Measurements from ENCODE around the gene DBH.

Gene DBH

GRCh38 chr9:133642708-133643361 is 6.7 kb downstream of the DBH start:
- DNase-seq (ENCODE audit: low read depth in 2 of 3, low spot score in 2 of 3), result no peak

DNA sequence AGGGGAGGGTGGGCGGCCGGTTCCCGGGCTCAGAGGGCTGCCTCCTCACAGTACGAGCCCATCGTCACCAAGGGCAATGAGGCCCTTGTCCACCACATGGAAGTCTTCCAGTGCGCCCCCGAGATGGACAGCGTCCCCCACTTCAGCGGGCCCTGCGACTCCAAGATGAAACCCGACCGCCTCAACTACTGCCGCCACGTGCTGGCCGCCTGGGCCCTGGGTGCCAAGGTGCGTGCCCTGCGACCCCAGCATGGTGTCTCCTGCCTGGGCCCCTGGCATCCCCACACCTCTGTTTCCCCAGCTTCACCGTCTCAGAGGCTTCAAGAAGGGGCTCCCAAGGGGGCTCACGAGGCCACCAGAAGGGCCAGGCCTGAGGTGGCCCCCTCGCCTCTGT is 7.2 kb downstream of the DBH start:
- no peak for DNase-seq (ENCODE audit: low read depth in 2 of 3, low spot score in 2 of 3)

DNA sequence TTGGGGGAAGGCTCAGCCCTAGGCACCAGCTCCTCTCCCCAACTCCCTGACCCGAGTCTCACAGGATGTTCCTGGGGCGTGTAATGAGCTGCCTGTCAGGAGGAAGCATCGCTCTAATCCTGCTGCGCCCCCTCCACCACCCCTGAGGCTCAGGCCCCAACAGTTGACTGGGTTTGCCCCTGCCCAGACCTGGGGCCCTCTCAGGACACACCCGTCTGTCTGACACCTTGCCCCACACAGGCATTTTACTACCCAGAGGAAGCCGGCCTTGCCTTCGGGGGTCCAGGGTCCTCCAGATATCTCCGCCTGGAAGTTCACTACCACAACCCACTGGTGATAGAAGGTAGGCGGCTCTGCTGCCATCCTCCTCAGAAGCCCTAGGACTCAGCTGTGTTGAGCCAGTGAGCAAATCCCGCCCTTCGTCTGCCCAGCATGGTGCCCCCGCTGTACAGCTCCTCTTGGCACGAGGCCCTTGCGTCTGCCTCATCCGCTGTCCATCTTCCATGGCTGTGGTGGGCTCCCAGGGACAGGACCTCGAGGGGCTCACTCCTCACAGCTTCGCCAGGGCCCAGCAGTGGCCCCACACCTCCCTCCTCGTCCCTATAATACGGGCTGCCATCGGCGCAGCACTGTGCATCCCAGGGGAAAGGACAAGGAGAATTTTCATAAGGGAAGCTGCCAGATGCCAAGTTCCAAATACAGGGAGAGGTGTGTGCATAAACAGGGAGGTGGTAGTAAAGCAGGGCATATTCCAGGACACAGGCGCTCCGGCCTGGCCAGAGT is 8.0 kb downstream of the DBH start:
- DNase-seq (ENCODE audit: low read depth in 2 of 3, low spot score in 2 of 3), result no peak

DNA sequence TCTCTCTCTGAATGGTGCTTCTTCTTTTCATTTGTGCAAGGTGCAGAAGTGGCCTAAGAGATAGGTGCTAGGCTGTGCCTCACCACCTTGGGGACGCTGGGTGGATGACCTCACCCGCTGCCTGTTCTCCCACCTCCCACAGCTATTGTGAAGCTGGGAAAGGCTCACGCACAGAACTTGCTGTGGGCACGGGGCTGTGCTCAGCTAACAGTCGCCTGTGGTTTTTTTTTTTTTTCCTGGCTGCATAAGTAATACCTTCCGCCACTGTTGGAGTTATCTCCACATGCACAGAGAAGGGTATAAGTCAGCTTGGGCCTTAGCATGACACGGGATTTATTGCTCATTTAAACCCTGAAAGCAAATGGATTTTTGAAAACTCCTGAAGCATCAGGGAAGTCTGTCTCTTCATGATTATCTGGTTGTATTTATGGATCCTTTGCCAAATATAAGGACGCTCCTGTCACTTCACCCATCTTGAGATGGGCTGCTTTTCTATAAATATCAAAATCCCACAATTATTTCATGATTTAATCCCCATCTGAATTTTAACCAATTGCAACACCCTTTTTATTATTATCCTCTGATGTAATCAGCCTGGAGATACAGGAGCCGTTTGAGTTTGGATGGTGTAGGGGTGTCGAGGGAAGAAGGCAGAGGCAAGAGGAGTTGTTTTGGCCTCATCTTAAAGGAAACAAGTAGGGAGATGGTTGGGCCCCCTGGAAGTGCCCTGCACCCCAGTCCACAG is 9.0 kb downstream of the DBH start:
- no peak for DNase-seq (ENCODE audit: low read depth in 2 of 3, low spot score in 2 of 3)

- no peak for DNase-seq (ENCODE audit: low read depth in 2 of 3, low spot score in 2 of 3)
Observed at GRCh38 chr9:133647148-133647547, 11.0 kb downstream of the DBH start.

DNA sequence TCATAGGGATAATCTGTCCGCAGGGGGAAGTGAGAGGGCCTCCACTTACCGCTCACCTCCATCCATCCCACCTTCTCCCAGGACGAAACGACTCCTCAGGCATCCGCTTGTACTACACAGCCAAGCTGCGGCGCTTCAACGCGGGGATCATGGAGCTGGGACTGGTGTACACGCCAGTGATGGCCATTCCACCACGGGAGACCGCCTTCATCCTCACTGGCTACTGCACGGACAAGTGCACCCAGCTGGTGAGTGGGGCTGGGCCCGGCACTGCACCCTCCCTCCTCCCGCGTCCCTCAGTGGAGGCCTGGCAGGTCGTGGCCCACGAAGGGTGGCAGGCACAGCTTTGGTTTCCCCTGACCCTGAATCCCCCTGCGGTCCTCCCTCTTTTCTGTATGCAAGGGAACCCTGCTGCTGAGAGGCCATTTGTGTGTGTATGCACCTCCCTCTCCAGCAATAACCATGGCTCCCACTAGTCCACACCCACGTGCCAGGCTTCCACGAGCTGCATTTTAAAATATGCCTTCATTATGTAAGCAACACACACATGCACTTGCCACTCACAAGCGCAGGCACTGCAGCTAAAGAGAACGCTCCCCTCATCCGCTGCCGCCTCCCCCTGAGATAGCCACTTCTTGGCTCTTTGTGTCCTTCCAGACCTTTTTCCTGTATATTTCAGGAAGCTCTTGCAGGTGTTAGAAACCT is 11.8 kb downstream of the DBH start:
- DNase-seq (ENCODE audit: low read depth in 2 of 3, low spot score in 2 of 3), result no peak

DNA sequence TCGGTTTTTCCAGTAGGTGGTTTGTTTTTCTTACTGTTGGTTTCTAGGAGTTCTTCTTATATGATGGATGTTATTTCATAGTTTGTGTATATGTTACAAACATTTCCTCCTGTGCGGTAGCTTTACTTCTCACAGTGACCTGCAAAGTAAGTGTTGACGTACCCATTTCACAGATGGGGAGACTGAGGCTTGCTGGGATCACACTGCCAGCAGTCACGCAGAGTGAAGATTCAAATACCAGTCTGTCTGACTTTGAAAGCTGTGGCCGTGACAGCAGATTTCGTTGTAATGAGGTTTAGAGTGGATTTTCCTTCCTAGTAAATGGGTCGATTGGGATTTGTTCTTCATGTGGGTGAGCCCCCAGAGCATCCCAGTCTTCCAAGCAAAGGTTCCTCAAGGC is 13.0 kb downstream of the DBH start:
- DNase-seq (ENCODE audit: low read depth in 2 of 3, low spot score in 2 of 3), result no peak

DNA sequence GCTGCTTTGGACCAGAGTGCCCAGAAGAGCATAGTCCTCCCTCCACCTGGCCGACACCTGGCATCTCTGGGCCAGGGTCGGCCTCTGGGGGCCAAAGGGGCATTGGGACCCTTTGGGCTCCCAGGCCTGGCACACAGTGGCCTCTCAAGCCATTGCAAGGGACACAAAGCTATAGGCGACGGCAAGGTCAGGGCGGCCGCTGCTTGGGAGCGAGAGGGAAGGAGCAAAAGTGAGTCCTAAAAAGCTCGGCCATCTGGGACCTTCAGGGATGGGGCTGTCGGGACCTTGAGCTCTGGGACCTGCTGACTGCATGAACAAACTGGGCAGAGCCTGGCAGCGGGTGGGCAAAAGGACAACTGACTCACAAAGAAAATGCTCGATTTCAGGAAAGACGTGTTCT is 13.9 kb downstream of the DBH start:
- no peak for DNase-seq (ENCODE audit: low read depth in 2 of 3, low spot score in 2 of 3)

DNA sequence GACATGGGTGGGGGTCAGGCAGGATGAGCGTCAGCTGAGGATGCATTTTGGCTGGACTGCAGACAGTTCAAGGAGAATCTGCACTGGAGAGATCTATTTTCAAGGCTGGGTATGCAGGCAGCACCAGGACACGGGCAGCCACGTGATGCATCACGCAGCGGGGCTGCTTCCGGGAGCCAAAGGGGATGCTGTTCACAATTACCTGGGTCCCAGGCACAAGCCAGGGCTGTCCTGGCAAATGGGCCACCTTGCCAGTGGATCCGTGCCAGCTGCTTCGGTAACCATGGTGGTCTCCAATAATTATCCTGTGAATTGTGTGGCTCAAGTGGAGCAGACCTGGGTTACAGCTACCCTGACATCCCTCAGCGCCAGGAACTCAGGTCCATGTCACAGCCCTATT is 17.5 kb downstream of the DBH start:
- DNase-seq (ENCODE audit: low read depth in 2 of 3, low spot score in 2 of 3), result no peak

GRCh38 chr9:133654736-133655657 is 18.8 kb downstream of the DBH start:
- DNase-seq (ENCODE audit: low read depth in 2 of 3, low spot score in 2 of 3), result no peak

DNA sequence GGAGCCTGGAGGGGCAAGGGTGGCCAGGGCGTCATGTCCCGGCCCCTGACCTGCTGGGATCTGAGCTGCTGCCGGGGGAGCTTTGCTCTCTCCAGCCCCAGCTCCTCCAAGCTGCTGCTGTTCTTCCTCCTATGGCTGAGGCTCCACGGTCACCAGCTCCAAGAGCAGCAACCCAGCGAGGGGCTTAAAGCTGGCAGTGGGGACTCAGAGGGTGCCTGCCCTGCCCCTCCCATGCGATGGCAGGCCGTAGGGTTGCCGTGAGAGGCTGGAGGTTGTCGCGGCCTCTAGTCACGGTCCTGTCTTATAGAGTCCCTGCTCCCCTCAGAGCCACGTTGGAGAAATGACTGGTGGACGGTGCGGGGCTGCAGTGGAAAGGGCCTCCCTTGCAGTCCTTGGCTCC is 19.5 kb downstream of the DBH start:
- no peak for DNase-seq (ENCODE audit: low read depth in 2 of 3, low spot score in 2 of 3)

- DNase-seq (ENCODE audit: low read depth in 2 of 3, low spot score in 2 of 3), result no peak
Observed at GRCh38 chr9:133656211-133657119, 20.3 kb downstream of the DBH start.

DNA sequence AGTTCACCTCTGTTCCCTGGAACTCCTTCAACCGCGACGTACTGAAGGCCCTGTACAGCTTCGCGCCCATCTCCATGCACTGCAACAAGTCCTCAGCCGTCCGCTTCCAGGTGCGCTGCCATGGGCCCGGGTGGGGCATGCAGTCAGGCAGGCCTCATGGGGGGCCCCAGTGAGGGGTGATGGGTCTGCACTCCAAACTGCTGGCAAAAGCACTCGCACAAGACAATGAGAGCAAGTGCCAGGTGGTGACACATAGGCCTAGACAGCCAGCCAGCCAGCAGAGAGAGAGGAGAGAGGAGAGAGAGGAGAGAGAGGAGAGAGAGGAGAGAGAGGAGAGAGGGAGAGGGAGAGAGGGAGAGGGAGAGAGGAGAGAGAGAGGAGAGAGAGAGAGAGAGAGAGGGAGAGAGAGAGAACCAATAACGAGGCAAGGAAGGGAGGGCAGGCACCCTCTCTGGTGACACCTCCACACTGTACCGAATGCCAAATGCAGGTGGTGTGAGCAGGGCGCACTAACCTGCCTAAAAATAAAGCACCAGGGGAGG is 21.0 kb downstream of the DBH start:
- DNase-seq (ENCODE audit: low read depth in 2 of 3, low spot score in 2 of 3), result no peak

DNA sequence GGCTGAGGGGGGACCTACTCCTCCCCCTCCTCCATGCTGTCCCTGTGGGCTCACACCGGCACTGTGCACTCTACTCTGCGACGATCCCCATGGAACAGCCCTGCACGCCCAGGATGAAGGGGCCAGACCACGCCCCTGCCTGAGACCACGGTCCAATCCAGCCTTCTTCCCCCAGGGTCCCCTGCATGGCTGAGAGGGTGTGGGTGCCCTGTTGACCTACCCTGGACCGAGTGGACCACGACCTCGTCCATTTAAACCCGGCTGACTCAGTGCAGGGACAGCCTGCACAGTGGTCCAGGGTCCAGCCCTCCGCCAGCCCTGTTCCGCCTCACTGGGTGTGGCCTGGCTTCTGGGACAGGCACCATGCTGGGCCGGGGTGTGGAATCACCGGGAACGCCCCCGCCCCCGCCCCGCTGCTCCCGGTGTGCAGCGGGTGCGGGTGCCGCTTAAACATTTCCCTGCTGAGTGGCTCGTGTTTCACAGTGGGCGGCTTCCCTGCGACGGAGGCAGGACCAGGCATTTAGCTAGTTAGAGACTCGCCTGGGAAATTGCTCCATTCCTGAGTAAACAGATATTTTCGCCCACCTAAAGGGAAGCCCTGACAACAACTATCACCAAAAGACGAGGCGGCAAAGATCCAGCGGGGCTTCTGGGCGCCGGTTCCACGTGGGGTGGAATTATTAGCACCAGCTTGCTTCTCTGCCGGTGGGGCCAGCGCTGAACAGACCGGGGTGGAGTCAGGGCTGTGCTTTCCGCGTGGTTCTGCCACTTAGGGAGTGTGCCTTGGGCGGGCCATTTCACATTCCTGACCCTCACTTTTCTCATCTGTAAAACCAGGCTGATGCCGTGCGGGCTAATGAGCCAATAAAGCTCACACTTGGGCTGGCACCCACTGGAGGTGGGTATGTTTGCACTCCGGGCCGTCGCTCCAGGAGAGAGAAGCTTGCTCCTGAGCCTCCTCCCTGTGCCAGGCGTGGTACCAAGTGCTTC is 22.6 kb downstream of the DBH start:
- DNase-seq (ENCODE audit: low read depth in 2 of 3, low spot score in 2 of 3), result no peak

- DNase-seq (ENCODE audit: low read depth in 2 of 3, low spot score in 2 of 3), result no peak
Observed at GRCh38 chr9:133659516-133659915, 23.4 kb downstream of the DBH start.

- no peak for DNase-seq (ENCODE audit: low read depth in 2 of 3, low spot score in 2 of 3)
Observed at GRCh38 chr9:133661846-133662540, 25.8 kb downstream of the DBH start.

All from activated CD8-positive, alpha-beta memory T cell treated with anti-CD3 and anti-CD28 coated beads for 48 hours (primary cell).